Upper lobe of right lung (tissue), 1 donor: ENCODE measurements around the gene NAGLU. TPM values are rescaled to one million over a fixed set of nuclear protein-coding genes. Genes with fewer than 3 reads are reported as not detected.
"Not testable (repeated sequence)": the region's sequence is repeated elsewhere in the genome, so short reads cannot be mapped to it uniquely, and the experiment has no call there.

Experiments
- ATAC-seq: fragments of 200-7000 bp; cut with Tn5 transposase; one replicate; pipeline ENCODE4 v1.9.1; 2020; ENCODE audit warnings: mild to moderate bottlenecking, moderate library complexity
- DNase-seq: peaks from one replicate; pipeline ENCODE4 v3.0.0-alpha.2; 2020
- H3K27ac ChIP-seq: fragments of 200-600 bp; one replicate; pipeline ENCODE4 v1.8.0; 2022
- H3K27me3 ChIP-seq: fragments of 200-600 bp; one replicate; pipeline ENCODE4 v1.8.0; 2022; ENCODE audit warnings: mild to moderate bottlenecking
- H3K36me3 ChIP-seq: fragments of 200-600 bp; one replicate; pipeline ENCODE4 v1.8.0; 2022
- H3K4me1 ChIP-seq: fragments of 200-600 bp; one replicate; pipeline ENCODE4 v1.8.0; 2022
- H3K4me3 ChIP-seq: fragments of 200-600 bp; one replicate; pipeline ENCODE4 v1.8.0; 2022; ENCODE audit warnings: mild to moderate bottlenecking
- H3K9me3 ChIP-seq: fragments of 200-600 bp; one replicate; pipeline ENCODE4 v1.8.0; 2022
- intact Hi-C: fragments of 100-400 bp; cut with DNase I; formaldehyde crosslinking; loops from one replicate; pipeline ENCODE4 v1.11.0; 2022
- total RNA-seq: library from RNA; stranded (reverse); fragmentation: NEBNext Ultra II Directional; extraction: Animal tissue kit (Norgen Biotek cat#: 25700); gene quantifications from one replicate; pipeline ENCODE4 v1.2.1, GENCODE V29; 2021
- TF ChIP-seq, protein P1 (sequence below): fragments of 200-600 bp; IDR thresholded peaks from one replicate; pipeline ENCODE4 v1.8.0; 2022; ENCODE audit warnings: antibody characterized with exemption
- donor health status: DM: no; HTN: yes; CAD: no; lungs with severe emphysema.

Gene NAGLU
- total RNA-seq, 1 donor from 2014 or later: 46.9 TPM

DNA sequence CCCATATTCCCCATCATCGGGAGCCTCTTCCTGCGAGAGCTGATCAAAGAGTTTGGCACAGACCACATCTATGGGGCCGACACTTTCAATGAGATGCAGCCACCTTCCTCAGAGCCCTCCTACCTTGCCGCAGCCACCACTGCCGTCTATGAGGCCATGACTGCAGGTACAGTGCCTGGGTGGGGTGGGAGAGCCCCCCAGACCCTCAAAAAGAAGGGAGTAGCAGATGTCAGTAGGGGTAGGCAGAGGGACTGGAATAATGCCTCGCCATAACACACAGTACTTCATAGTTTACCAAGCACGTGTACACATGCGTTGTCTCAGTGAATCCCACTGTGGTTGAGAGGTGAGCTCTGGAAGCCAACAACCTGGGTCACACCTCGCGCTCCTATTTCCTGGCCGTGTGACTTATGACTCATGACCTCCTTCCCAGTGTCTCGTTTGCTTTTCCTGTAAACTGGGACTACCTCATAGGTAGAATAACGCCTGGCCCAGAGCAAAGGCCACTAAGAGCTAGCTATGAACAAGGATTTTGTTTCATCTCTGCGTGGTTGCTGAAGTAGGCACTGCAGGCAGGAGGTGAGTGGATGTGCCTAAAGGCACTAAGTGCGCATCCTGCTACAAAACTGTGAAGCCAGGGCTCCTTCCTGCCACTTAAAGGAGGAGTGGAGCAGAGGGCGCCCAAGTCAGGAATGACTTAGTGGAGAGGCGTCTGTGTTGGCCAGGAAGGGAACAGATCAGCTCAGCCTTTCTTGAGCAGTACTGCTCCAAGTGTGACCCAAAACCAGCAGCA is 5.2 kb downstream of the NAGLU start:
- DNase-seq (no peak), ATAC-seq (no peak)
- intact Hi-C loops: no loop called here
- H3K4me1 ChIP-seq: peaks cover 8% of the 10 kb centered on the region
- TF ChIP-seq, protein P1, sequence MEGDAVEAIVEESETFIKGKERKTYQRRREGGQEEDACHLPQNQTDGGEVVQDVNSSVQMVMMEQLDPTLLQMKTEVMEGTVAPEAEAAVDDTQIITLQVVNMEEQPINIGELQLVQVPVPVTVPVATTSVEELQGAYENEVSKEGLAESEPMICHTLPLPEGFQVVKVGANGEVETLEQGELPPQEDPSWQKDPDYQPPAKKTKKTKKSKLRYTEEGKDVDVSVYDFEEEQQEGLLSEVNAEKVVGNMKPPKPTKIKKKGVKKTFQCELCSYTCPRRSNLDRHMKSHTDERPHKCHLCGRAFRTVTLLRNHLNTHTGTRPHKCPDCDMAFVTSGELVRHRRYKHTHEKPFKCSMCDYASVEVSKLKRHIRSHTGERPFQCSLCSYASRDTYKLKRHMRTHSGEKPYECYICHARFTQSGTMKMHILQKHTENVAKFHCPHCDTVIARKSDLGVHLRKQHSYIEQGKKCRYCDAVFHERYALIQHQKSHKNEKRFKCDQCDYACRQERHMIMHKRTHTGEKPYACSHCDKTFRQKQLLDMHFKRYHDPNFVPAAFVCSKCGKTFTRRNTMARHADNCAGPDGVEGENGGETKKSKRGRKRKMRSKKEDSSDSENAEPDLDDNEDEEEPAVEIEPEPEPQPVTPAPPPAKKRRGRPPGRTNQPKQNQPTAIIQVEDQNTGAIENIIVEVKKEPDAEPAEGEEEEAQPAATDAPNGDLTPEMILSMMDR: no peak
- no peaks in the 10 kb centered on the region for H3K27me3 ChIP-seq
- no peaks in the 10 kb centered on the region for H3K9me3 ChIP-seq
- H3K27ac ChIP-seq: no peak overlapping the region
- H3K36me3 ChIP-seq: peaks cover 48% of the 10 kb centered on the region
- H3K4me3 ChIP-seq: no peak overlapping the region

DNA sequence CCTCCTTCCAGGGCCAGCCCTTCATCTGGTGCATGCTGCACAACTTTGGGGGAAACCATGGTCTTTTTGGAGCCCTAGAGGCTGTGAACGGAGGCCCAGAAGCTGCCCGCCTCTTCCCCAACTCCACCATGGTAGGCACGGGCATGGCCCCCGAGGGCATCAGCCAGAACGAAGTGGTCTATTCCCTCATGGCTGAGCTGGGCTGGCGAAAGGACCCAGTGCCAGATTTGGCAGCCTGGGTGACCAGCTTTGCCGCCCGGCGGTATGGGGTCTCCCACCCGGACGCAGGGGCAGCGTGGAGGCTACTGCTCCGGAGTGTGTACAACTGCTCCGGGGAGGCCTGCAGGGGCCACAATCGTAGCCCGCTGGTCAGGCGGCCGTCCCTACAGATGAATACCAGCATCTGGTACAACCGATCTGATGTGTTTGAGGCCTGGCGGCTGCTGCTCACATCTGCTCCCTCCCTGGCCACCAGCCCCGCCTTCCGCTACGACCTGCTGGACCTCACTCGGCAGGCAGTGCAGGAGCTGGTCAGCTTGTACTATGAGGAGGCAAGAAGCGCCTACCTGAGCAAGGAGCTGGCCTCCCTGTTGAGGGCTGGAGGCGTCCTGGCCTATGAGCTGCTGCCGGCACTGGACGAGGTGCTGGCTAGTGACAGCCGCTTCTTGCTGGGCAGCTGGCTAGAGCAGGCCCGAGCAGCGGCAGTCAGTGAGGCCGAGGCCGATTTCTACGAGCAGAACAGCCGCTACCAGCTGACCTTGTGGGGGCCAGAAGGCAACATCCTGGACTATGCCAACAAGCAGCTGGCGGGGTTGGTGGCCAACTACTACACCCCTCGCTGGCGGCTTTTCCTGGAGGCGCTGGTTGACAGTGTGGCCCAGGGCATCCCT is 7.4 kb downstream of the NAGLU start:
- H3K4me3 ChIP-seq: no peak overlapping the region
- H3K27ac ChIP-seq: no peak overlapping the region
- H3K36me3 ChIP-seq: peaks cover 45% of the 10 kb centered on the region
- no peaks in the 10 kb centered on the region for H3K4me1 ChIP-seq
- TF ChIP-seq, protein P1: no peak
- intact Hi-C loops: no loop called here
- ATAC-seq (no peak), DNase-seq (peak; percentile 64)
- no peaks in the 10 kb centered on the region for H3K27me3 ChIP-seq
- H3K9me3 ChIP-seq: no peaks in the 10 kb centered on the region

DNA sequence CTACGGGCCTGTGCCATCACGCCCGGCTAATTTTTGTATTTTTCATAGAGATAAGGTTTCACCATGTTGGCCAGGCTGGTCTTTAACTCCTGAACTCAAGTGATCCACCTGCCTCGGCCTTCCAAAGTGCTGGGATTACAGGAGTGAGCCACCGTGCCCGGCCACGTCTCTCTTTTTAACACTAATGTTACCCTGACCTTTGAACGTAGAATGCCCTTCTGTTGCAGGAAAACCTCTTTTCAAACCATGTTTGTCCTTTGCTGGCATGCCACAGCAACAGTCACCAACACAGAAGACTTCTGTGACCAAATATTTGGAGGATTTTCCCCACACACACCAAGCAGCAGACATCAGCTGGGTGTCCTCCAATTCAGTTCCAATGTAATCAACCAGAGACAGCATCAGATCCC is 8.8 kb downstream of the NAGLU start:
- TF ChIP-seq, protein P1: no peak
- ATAC-seq (no peak), DNase-seq (no peak)
- H3K9me3 ChIP-seq: no peaks in the 10 kb centered on the region
- H3K27me3 ChIP-seq: no peaks in the 10 kb centered on the region
- H3K4me3 ChIP-seq: no peak overlapping the region
- no peak overlapping the region for H3K27ac ChIP-seq
- peaks cover 31% of the 10 kb centered on the region for H3K36me3 ChIP-seq
- peaks cover 6% of the 10 kb centered on the region for H3K4me1 ChIP-seq
- intact Hi-C loops: no loop called here

DNA sequence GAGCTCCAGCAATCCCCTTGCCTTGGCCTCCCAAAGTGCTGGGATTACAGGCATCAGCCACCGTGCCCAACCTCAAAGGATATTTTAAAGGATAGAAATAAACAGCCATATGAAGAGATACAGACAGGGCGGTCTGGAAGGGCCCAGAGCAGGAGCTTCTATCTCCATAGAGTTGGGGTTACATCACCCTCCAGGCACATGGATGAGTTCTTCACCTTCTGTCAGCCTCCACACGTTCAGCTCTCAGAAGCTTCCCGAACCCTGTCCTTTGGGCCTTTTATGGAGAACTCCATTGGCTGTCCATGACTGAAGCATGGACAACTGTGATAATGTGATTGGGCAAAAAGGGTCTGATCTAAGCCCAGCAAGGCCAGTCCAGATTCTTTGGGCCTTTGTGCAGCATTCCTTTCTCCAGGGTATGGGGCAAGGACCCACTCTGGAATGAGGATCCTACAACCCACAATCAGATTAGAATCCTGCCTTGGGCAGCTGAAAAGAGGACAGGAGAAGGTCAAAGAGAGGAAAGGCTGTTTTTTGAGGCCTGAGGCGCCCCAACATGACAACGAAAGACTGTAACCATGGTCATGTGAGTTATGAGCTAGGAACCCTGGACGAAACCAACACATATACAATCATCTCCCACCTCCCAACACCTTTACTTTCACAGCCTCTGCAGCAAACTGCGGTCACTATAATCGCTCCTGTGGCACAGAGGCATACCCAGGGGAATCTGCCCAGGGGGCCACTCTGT is 9.9 kb downstream of the NAGLU start:
- H3K36me3 ChIP-seq: peaks cover 23% of the 10 kb centered on the region
- H3K27me3 ChIP-seq, H3K4me3 ChIP-seq, ATAC-seq, H3K27ac ChIP-seq, DNase-seq, intact Hi-C loops, H3K4me1 ChIP-seq, H3K9me3 ChIP-seq: not testable (repeated sequence)

DNA sequence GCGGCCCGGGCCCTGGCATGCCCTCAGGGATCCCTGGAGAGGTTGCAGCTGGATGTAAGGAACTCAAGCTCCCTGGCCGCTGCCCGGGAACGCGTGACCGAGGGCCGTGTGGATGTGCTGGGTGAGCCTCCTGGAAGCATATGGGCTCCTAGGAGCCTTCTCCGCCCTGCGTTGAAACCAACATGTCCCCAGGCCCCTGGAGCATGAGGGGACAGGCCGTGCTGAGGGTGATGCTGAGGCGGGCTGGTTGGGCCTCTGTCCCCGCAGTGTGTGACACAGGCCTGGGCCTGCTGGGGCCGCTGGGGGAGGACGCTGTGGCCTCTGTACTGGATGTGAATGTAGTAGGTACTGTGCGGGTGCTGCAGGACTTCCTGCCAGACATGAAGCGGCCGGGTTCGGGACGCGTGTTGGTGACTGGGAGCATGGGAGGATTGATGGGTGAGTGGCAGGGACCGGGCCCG is 11.0 kb downstream of the NAGLU start:
- intact Hi-C loops: no loop called here
- TF ChIP-seq, protein P1: no peak
- Histone ChIP-seq H3K27ac (no peak overlapping the region), H3K36me3 (peaks cover 12% of the 10 kb centered on the region), H3K4me3 (no peak overlapping the region), H3K27me3 (no peaks in the 10 kb centered on the region), H3K9me3 (no peaks in the 10 kb centered on the region), H3K4me1 (peaks cover 6% of the 10 kb centered on the region)
- DNase-seq: no peak
- ATAC-seq: no peak
